Breast epithelium (tissue), 3 donors: ENCODE results near the gene CMTM5.

Experiments
- POLR2A ChIP-seq: fragments of 450-650 bp; IDR thresholded peaks from one replicate; pipeline ENCODE4 v1.6.1; 2016; ENCODE audit warnings: antibody characterized with exemption, mild to moderate bottlenecking, moderate library complexity
- POLR2AphosphoS5 ChIP-seq, 3 donors: sonication (generic); formaldehyde crosslinking; IDR thresholded peaks; one replicate each; pipeline ENCODE4 v1.6.1; 2017; ENCODE audit warnings: antibody characterized with exemption in 3 of 3
- TF ChIP-seq, protein P1 (sequence below), 3 donors: fragments of 450-650 bp; IDR thresholded peaks; one replicate each; pipeline ENCODE4 v1.5.1; 2016 to 2017; ENCODE audit warnings: antibody characterized with exemption in 3 of 3, mild to moderate bottlenecking in 3 of 3, moderate library complexity in 3 of 3

DNA sequence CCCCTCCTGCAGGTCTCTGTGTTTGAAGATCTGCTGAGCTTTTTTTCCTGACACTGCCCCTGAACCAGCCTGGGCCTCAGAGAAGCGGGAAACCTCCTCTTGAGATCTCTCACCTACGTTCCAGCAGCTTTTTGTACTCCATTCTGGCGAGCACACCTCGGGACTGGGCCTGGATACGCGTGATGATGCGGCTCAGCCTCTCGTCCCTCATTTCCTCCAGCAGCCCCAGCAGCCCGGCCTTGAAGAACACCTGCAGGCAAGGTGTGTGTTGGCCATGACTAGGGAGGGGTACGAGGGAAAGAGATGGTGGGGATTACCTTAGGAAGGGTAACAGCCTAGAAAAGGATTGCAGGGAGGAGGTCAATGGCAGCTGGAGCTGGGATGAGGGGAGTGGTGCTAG, 48.3 kb downstream of the CMTM5 start:
- TF ChIP-seq, protein P1, sequence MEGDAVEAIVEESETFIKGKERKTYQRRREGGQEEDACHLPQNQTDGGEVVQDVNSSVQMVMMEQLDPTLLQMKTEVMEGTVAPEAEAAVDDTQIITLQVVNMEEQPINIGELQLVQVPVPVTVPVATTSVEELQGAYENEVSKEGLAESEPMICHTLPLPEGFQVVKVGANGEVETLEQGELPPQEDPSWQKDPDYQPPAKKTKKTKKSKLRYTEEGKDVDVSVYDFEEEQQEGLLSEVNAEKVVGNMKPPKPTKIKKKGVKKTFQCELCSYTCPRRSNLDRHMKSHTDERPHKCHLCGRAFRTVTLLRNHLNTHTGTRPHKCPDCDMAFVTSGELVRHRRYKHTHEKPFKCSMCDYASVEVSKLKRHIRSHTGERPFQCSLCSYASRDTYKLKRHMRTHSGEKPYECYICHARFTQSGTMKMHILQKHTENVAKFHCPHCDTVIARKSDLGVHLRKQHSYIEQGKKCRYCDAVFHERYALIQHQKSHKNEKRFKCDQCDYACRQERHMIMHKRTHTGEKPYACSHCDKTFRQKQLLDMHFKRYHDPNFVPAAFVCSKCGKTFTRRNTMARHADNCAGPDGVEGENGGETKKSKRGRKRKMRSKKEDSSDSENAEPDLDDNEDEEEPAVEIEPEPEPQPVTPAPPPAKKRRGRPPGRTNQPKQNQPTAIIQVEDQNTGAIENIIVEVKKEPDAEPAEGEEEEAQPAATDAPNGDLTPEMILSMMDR (IDR thresholded peaks at IDR 0.05): no peak
- TF ChIP-seq POLR2A: no peak
- TF ChIP-seq POLR2AphosphoS5 (IDR thresholded peaks at IDR 0.05): no peak
